ENCODE measurements around the gene SLC66A2.
"Not testable (repeated sequence)": the region's sequence is repeated elsewhere in the genome, so short reads cannot be mapped to it uniquely, and the experiment has no call there.

SLC66A2 gene

GRCh38 chr18:79866889-79867574 lies 84.4 kb downstream of the SLC66A2 start:
- no peak for DNase-seq (ENCODE audit: low spot score)

DNA sequence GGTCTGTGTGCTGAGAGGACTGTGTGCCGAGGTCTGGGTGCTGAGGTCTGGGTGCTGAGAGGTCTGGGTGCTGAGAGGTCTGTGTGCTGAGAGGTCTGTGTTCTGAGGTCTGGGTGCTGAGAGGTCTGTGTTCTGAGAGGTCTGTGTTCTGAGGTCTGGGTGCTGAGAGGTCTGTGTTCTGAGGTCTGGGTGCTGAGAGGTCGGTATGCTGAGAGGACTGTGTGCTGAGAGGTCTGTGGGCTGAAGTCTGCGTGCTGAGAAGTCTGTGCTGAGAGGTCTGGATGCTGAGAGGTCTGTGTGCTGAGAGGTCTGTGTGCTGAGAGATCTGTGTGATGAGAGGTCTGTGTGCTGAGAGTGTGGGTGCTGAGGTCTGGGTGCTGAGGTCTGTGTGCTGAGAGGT lies 85.5 kb downstream of the SLC66A2 start:
- DNase-seq (ENCODE audit: low spot score): not testable (repeated sequence)

DNA sequence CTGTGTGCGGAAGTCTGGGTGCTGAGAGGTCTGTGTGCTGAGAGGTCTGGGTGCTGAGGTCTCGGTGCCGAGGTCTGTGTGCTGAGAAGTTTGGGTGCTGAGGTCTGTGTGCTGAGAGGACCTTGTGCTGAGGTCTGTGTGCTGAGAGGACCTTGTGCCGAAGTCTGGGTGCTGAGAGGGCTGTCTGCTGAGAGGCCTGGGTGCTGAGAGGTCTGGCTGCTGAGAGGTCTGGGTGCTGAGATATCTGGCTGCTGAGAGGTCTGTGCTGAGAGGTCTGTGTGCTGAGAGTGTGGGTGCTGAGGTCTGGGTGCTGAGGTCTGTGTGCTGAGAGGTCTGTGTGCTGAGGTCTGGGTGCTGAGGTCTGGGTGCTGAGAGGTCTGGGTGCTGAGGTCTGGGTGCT lies 86.5 kb downstream of the SLC66A2 start:
- not testable (repeated sequence) for DNase-seq (ENCODE audit: low spot score)

GRCh38 chr18:79864006-79864725 lies 87.3 kb downstream of the SLC66A2 start:
- DNase-seq (ENCODE audit: low spot score): no peak

DNA sequence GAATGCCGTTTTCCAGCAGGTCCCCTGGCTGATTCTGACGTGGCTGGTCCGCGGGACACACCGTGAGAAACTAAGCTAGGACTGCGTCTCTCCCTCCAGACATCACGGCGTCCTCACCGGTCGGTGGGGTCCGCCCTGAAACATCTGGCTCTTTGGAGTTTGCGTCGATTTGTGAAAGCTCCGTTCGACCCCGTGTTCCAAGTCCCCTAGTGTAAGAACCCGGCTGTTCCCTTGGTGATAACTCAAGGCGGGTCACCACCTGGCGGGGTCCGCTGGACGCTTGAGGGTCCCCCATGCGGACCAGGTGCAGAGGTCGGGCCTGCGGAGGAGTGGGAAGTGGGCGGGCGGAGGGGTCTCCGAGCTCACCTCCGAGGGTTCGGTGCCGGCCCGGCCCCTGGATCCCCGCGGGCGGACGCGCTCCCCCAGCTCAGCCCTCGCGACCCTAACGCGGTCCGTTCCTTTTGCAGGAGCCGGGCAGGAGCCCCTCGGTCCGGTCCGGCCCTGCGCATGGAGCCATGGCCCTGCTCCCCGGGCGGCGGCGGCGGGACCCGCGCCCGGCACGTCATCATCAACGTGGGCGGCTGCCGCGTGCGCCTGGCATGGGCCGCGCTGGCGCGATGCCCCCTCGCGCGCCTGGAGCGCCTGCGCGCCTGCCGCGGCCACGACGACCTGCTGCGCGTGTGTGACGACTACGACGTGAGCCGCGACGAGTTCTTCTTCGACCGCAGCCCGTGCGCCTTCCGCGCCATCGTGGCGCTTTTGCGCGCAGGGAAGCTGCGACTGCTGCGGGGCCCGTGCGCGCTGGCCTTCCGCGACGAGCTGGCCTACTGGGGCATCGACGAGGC lies 88.1 kb downstream of the SLC66A2 start:
- DNase-seq (ENCODE audit: low spot score): no peak

DNA sequence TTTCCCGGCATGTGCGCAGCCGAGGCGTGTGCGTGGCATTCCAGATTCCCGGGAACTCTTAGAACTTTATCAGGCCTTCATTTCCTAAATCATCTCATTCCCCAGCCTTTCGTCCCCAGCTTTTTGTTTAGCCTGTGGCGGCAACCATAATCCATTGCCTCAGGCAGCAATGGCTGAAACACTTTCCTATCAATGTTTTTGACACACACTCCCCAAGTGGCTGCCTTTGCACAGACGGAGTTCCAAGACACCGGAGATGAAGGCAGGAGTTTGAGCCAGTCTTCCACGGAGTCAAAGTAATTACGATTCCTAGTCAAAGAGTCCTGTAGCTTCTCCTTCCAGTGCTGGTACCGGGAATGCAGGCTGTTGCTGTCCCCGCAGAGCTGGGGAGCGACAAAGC lies 88.9 kb downstream of the SLC66A2 start:
- no peak for DNase-seq (ENCODE audit: low spot score)

DNA sequence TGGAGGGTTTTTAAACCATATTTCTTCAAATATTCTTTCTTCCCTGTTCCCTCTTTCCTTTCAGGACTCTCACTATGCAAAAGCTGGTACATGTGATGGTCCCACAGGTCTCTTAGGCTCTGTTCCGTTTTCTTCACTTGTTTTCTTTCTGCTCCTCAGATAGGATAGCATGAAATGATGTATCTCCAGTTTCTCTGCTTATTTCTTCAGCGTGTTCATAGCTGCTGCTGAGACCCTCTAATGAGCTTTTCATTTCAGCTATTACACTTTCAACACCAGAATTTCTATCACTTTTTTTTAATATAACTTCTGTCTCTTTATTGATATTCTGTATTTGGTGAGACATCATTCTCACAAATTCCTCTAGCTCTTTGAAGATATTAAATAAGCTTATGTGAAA lies 89.8 kb downstream of the SLC66A2 start:
- no peak for DNase-seq (ENCODE audit: low spot score)

GRCh38 chr18:79859314-79859713 lies 92.1 kb downstream of the SLC66A2 start:
- no peak for DNase-seq (ENCODE audit: low spot score)

DNA sequence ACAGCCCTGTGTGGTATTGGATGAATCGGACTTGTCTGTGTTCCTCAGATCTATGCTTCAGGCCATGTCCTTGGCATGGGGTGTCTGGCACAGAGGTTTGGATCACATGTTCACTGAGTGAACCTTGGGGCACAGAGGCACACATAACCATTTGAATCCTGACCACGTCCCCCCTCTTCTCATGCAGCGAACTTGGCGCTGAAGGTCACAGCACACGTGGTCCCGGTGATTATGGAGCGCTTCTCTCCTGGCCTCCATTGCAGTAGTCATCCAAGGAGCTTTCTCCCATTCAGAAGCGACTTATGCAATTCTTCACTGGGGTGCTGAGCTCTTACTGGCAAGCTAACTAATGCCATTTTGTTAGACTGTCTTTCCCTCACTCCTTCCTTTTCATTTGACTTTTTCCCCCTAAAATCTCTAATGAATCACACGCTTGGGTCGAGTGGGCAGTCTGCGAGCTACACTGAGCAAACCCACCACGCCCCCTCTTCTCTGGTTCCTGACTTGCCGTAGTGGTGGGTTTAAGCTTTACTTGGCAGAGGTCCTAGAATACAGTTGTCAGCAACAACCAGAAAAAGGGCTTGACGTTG lies 94.3 kb downstream of the SLC66A2 start:
- no peak for DNase-seq (ENCODE audit: low spot score)

GRCh38 chr18:79856119-79857007 lies 95.1 kb downstream of the SLC66A2 start:
- DNase-seq (ENCODE audit: low spot score): no peak

GRCh38 chr18:79855147-79855933 lies 96.1 kb downstream of the SLC66A2 start:
- DNase-seq (ENCODE audit: low spot score): no peak

DNA sequence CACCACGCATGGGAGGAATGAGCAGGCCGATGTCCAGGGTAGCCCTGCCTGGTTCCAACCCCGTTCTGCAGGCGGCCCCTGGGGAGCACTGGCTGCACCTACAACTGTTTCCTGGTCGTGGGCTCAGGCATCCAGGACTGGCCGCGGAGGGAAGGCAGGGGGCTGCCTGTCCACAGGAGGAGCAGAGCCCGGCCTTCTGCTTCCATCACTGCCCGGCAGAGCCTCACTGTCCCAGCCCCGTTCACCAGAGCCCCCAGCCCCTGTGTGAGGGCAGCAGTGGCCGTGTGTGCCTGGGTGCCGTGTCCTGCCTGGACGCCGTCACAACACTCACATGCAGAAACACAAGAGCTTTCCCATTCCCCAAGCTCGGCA lies 97.5 kb downstream of the SLC66A2 start:
- no peak for DNase-seq (ENCODE audit: low spot score)

DNA sequence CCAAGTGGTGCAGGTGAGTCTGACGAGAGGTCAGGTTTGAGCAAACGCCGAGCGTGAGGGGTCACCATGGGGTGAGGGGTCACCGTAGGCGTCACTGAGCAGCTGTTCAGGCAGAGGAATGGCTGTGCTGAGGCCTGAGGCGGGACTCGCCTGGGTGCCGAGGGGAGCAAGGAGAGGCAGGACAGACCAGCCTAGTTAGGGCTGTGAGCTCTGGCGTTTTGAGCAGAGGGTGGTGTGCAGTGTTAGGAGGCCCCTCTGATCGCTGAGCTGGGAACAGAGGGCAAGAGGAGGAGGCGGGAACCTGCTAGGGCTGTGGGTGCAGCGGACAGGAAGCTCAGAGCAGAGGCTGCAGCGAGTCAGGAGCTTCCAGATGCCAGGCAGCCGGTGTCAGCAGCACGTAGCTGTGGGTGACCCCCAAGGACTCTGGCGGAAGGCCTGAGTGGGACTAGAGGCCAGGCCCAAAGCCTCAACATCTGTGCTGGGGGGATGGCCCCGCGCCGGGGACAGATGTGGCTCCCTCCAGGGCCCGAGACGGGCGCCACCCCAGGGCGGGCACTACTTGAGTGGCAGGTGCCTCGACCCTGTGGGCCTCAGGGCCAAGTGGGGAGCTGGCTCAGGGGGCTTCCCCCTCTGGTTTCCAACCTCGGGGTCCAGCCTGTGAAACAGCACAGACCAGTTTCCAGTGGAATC lies 98.0 kb downstream of the SLC66A2 start:
- DNase-seq (ENCODE audit: low spot score): no peak

DNA sequence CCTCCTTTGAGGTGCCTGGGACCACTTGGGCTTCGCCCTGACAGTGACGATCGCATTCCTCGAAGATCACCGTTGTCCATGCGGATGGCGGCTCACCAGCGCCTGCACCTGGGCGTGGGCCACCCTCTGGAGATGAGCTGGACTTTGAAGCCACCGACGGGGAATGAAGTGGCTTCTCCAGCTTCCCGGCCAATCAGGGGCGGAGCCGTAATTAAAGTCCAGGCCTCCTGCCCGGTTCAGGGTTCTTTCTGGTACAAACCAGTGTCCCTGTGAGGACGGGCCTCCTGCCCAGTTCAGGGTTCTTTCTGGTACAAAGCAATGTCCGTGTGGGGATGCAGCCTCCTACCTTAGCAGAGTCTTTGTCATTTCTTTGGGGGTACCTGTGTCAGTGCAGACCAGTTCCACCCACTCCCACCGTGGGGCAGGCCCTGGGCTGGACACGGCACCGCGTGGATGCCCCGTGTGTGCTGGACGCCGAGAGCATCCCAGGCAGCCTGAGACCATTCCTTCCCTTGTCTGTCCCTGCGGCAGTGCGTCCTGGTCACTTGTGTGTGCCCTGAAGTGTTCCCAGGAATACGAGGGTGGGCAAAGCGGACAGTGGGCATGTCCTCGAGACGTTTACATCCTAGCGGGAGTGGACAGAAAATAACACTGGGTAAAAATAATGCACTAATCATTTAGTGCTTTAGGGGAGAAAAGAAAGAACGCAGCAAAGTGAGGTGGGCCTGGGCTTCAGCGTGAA lies 98.7 kb downstream of the SLC66A2 start:
- no peak for DNase-seq (ENCODE audit: low spot score)

Data from HuH-7 (cell line).